HFFc6 (cell line): ENCODE measurements around the gene PYURF. TPM values are rescaled to one million over a fixed set of nuclear protein-coding genes. Genes with fewer than 3 reads are reported as not detected.
"Not testable (repeated sequence)": the region's sequence is repeated elsewhere in the genome, so short reads cannot be mapped to it uniquely, and the experiment has no call there.

Experiments used
- DNase-seq: peaks from one replicate; pipeline ENCODE4 v3.0.0-alpha.2; 2018
- H3K27ac Mint-ChIP-seq: 2 replicates; pipeline ENCODE4 v1.8.0; 2020; ENCODE audit warnings: mild to moderate bottlenecking, mixed read lengths
- H3K27me3 Mint-ChIP-seq: 2 replicates; pipeline ENCODE4 v1.8.0; 2021; ENCODE audit warnings: mild to moderate bottlenecking, moderate library complexity, mixed read lengths; ENCODE audit not compliant: insufficient read depth
- H3K36me3 Mint-ChIP-seq: 2 replicates; pipeline ENCODE4 v1.8.0; 2021; ENCODE audit warnings: low read depth, mixed read lengths
- H3K4me1 Mint-ChIP-seq: 2 replicates; pipeline ENCODE4 v1.8.0; 2020; ENCODE audit warnings: low read depth, mixed read lengths
- H3K4me3 Mint-ChIP-seq: 2 replicates; pipeline ENCODE4 v1.8.0; 2020; ENCODE audit warnings: mild to moderate bottlenecking, moderate library complexity, mixed read lengths
- H3K9me3 Mint-ChIP-seq: 2 replicates; pipeline ENCODE4 v1.8.0; 2020; ENCODE audit warnings: mild to moderate bottlenecking, mixed read lengths
- CTCF ChIP-seq: fragments of 200-600 bp; sonication (generic); IDR thresholded peaks from 2 replicates; pipeline ENCODE4 v1.5.0; 2021; ENCODE audit warnings: antibody characterized with exemption, mild to moderate bottlenecking
- long read RNA-seq: library from polyadenylated mRNA; unstranded; transcript quantifications from one replicate; pipeline ENCODE4 v2.0.0, GENCODE V29; 2019
- total RNA-seq, 6 experiments: library from RNA; stranded (reverse); fragmentation: NEBNext Ultra II Directional; extraction: Animal tissue kit (Norgen Biotek cat#: 25700); gene quantifications; 2 replicates in 1 of 6; 3 replicates in 5 of 6; pipeline ENCODE4 v1.2.3, GENCODE V29; 2021

Gene PYURF
- total RNA-seq = 10 to 100 TPM; 70.4 to 78.6 (median 73.5) TPM
- long read RNA-seq, transcript PYURF-201 (2 exons, 1,361 nt) = major isoform, 186 of 189 reads
- long read RNA-seq, partial matches to known transcripts = 0 of 189 reads
- long read RNA-seq, other reads (novel, unspliced or antisense) = 3 of 189 reads

GRCh38 chr4:88523325-88524129, at the start of gene PYURF:
Gene PYURF, minus strand, starts transcription at chr4:88523776. Its CDS starts 76 bp downstream, at chr4:88523700.
- H3K36me3 Mint-ChIP-seq = peaks cover 23% of the 10 kb centered on the region
- H3K27ac Mint-ChIP-seq = peak within 1 kb of the TSS; percentile 94
- no peak for TF ChIP-seq CTCF
- H3K27me3 Mint-ChIP-seq = no peaks in the 10 kb centered on the region
- peaks cover 64% of the 10 kb centered on the region for H3K4me1 Mint-ChIP-seq
- H3K9me3 Mint-ChIP-seq = no peaks in the 10 kb centered on the region
- peak; percentile 95 for DNase-seq
- peak within 1 kb of the TSS; percentile 93 for H3K4me3 Mint-ChIP-seq

GRCh38 chr4:88570001-88570400, 46.4 kb upstream of the PYURF start:
- peak overlapping the region; percentile 59 for H3K4me3 Mint-ChIP-seq
- no peak for TF ChIP-seq CTCF
- H3K36me3 Mint-ChIP-seq = peaks cover 4% of the 10 kb centered on the region; the same call in 1 of the 2 replicates
- H3K27ac Mint-ChIP-seq = no peak overlapping the region; the same call in 1 of the 2 replicates
- peaks cover 45% of the 10 kb centered on the region for H3K4me1 Mint-ChIP-seq
- no peaks in the 10 kb centered on the region; the same call in 1 of the 2 replicates for H3K27me3 Mint-ChIP-seq
- H3K9me3 Mint-ChIP-seq = no peaks in the 10 kb centered on the region
- DNase-seq = no peak

GRCh38 chr4:88567591-88567990, 44.0 kb upstream of the PYURF start:
- H3K36me3 Mint-ChIP-seq = peaks cover 4% of the 10 kb centered on the region; the same call in 1 of the 2 replicates
- no peak for DNase-seq
- TF ChIP-seq CTCF = no peak
- no peak overlapping the region for H3K27ac Mint-ChIP-seq
- H3K4me3 Mint-ChIP-seq = no peak overlapping the region
- H3K4me1 Mint-ChIP-seq = peaks cover 31% of the 10 kb centered on the region
- H3K27me3 Mint-ChIP-seq = no peaks in the 10 kb centered on the region; the same call in 1 of the 2 replicates
- H3K9me3 Mint-ChIP-seq = no peaks in the 10 kb centered on the region

- Mint-ChIP-seq H3K4me3 (no peak overlapping the region), H3K27ac (no peak overlapping the region), H3K36me3 (no peaks in the 10 kb centered on the region), H3K9me3 (no peaks in the 10 kb centered on the region), H3K27me3 (peaks cover 4% of the 10 kb centered on the region), H3K4me1 (no peaks in the 10 kb centered on the region)
- TF ChIP-seq CTCF = no peak
- no peak for DNase-seq
Measured at GRCh38 chr4:88549815-88550214, 26.2 kb upstream of the PYURF start.

DNA sequence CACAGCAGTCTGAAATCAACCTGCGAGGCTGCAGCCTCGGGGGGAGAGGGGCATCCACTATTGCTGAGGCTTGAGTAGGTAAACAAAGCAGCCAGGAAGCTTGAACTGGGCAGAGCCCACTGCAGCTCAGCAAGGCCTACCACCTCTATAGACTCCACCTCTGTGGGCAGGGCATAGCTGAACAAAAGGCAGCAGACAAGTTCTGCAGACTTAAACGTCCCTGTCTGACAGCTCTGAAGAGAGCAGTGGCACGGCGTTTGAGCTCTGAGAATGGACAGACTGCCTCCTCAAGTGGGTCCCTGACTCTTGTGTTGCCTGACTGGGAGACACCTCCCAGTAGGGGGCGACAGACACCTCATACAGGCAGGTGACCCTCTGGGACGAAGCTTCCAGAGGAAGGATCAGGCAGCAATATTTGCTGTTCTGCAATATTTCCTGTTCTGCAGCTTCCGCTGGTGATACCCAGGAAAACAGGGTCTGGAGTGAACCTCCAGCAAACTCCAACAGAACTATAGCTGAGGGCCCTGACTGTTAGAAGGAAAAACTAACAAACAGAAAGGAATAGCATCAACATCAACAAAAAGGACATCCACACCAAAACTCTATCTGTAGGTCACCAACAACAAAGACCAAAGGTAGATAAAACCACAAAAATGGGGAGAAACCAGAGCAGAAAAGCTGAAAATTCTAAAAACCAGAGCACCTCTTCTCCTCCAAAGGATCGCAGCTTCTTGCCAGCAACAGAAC, 15.9 kb upstream of the PYURF start:
- Mint-ChIP-seq H3K27ac (peak overlapping the region; percentile 48; the same call in 1 of the 2 replicates), H3K4me1 (peaks cover 43% of the 10 kb centered on the region)
- DNase-seq = peak; percentile 64
- H3K27me3 Mint-ChIP-seq, H3K4me3 Mint-ChIP-seq, H3K9me3 Mint-ChIP-seq, H3K36me3 Mint-ChIP-seq: not testable (repeated sequence)
- peak; percentile 92 for TF ChIP-seq CTCF
